Endothelial cell of umbilical vein (primary cell): ENCODE measurements around the gene C3.

Experiments used
- CTCF ChIP-seq, 2 donors: IDR thresholded peaks; 1 replicate in 1 of 2; 2 replicates in 1 of 2; pipeline ENCODE4 v1.5.1; 2011; ENCODE audit warnings: low read length in 2 of 2, mild to moderate bottlenecking in 2 of 2, moderate library complexity in 2 of 2, control low read depth in 1 of 2, inconsistent platforms in 1 of 2, low read depth in 1 of 2; ENCODE audit not compliant: insufficient read depth in 1 of 2; ENCODE audit errors: extremely low read depth in 1 of 2
- EZH2 ChIP-seq: IDR thresholded peaks from 2 replicates; pipeline ENCODE4 v1.6.1; 2012; ENCODE audit warnings: borderline replicate concordance, low read depth, mild to moderate bottlenecking, moderate library complexity, low read length, inconsistent platforms; ENCODE audit not compliant: severe bottlenecking
- FOS ChIP-seq: IDR thresholded peaks from 2 replicates; pipeline ENCODE4 v1.6.1; 2011; ENCODE audit warnings: mild to moderate bottlenecking, low read length, moderate library complexity, borderline replicate concordance; ENCODE audit not compliant: insufficient read depth
- GATA2 ChIP-seq: IDR thresholded peaks from 2 replicates; pipeline ENCODE4 v1.7.0; 2011; ENCODE audit warnings: low read depth, mild to moderate bottlenecking, moderate library complexity, mixed read lengths, low read length; ENCODE audit not compliant: insufficient read length, insufficient read depth
- MAX ChIP-seq: IDR thresholded peaks from 2 replicates; pipeline ENCODE4 v1.6.1; 2011; ENCODE audit not compliant: insufficient read depth, insufficient read length
- MYC ChIP-seq: IDR thresholded peaks from one replicate; pipeline ENCODE4 v1.6.1; 2011; ENCODE audit warnings: mild to moderate bottlenecking, low read depth, low read length
- POLR2A ChIP-seq: IDR thresholded peaks from 2 replicates; pipeline ENCODE4 v1.6.1; 2012; ENCODE audit warnings: low read depth, mild to moderate bottlenecking, control low read depth, low read length
- POLR2AphosphoS5 ChIP-seq: IDR thresholded peaks from 2 replicates; pipeline ENCODE4 v1.6.1; 2012; ENCODE audit warnings: low read depth, mild to moderate bottlenecking, control low read depth, low read length, moderate library complexity; ENCODE audit not compliant: insufficient read depth

DNA sequence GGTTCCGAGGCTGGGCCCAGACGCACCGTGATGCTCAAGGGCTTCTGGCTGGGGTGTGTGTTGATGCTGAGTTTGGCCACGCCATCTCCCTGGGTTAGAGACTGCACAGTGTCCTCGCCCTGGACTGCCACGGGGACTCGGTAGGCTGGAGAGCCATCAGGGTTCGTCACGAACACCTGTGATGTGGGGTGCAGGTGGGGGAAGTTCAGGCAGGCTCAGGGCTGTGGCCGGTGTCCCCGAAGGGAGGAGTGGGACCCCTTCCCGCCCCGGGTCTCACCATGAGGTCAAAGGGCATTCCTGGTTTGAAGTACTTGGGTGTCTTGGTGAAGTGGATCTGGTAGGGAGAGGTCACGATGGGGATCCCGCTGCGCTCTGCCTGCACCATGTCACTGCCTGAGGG, 8.2 kb downstream of the C3 start:
- no peak for TF ChIP-seq CTCF (IDR thresholded peaks at IDR 0.05; ENCODE audit: extremely low read depth in 1 of 2, insufficient read depth in 1 of 2, low read depth in 1 of 2, low read length in 2 of 2)
- TF ChIP-seq GATA2 = no peak
- no peak for TF ChIP-seq POLR2AphosphoS5
- no peak for TF ChIP-seq FOS
- no peak for TF ChIP-seq POLR2A
- no peak for TF ChIP-seq EZH2
- TF ChIP-seq MYC = no peak
- TF ChIP-seq MAX = no peak
